H1 (cell line): ENCODE data around the gene PACS1. TPM values are rescaled to one million over a fixed set of nuclear protein-coding genes. Genes with fewer than 3 reads are reported as not detected.

Experiments used
- ASH2L ChIP-seq: fragments of 200-600, 300-600 bp; sonication (generic); IDR thresholded peaks from one replicate; pipeline ENCODE4 v1.7.1; 2017; ENCODE audit warnings: low read length
- CBX8 ChIP-seq: fragments of 300-800, 300-1000 bp; sonication (generic); IDR thresholded peaks from 2 replicates; pipeline ENCODE4 v1.7.1; 2016; ENCODE audit warnings: low read depth, low read length, borderline replicate concordance
- KDM4A ChIP-seq: IDR thresholded peaks from one replicate; pipeline ENCODE4 v1.7.1; 2012; ENCODE audit warnings: low read depth, mild to moderate bottlenecking, moderate library complexity, low read length, inconsistent platforms; ENCODE audit not compliant: severe bottlenecking
- SIRT6 ChIP-seq: IDR thresholded peaks from one replicate; pipeline ENCODE4 v1.7.1; 2012; ENCODE audit warnings: low read length, inconsistent platforms
- polyA plus RNA-seq, 7 experiments: library from polyadenylated mRNA; depleted of rRNA in 3 of 7; stranded (reverse) in 5 of 7; unstranded in 2 of 7; fragments of >200 nt in 5 of 7; fragments of 200-250 nt in 2 of 7; gene quantifications; 1 replicate in 5 of 7; 2 replicates in 1 of 7; 4 replicates in 1 of 7; pipeline versions ENCODE4 v1.2.1 to v1.2.3, GENCODE V29; 2011 to 2013; ENCODE audit warnings: missing spikeins in 2 of 7, mixed read lengths in 2 of 7
- total RNA-seq: library from RNA; stranded (reverse); fragmentation: NEBNext Ultra II Directional; extraction: Animal tissue kit (Norgen Biotek cat#: 25700); gene quantifications from 2 replicates; pipeline ENCODE4 v1.2.1, GENCODE V29; 2021
- TF ChIP-seq, protein P1 (sequence below), 3 experiments: IDR thresholded peaks; 1 replicate in 2 of 3; 2 replicates in 1 of 3; pipeline versions ENCODE4 v1.5.1 to v1.6.1; 2011; ENCODE audit warnings: low read length in 3 of 3, mild to moderate bottlenecking in 3 of 3, inconsistent platforms in 2 of 3, low read depth in 1 of 3, moderate library complexity in 1 of 3; ENCODE audit not compliant: insufficient read depth in 1 of 3; ENCODE audit errors: control extremely low read depth in 1 of 3

Gene PACS1
- total and polyA plus RNA-seq, 2 of the 8 experiments (the other 6 are each of a cell fraction or from before 2014, with no cell fraction given), result 11.5 to 36.0 TPM

DNA sequence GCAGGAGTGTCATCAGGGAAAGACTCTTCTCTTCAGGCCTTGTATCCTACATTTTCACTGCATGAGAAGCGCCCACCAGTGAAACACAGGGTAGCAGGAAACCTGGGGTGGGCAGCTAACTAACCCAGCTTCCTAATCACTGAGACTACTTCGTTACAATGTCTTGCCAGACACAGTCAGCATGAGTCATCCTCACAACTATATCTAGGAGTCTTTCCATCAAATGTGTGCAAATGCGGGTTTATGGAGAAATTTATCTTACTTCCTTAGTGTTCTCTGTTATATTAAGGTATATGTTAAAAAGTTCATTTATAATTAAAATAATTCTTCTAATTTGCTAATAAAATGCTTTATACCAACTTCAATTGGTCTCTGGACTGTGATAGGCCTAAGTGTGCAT lies 118.5 kb downstream of the PACS1 start (continued):
- TF ChIP-seq, protein P1, sequence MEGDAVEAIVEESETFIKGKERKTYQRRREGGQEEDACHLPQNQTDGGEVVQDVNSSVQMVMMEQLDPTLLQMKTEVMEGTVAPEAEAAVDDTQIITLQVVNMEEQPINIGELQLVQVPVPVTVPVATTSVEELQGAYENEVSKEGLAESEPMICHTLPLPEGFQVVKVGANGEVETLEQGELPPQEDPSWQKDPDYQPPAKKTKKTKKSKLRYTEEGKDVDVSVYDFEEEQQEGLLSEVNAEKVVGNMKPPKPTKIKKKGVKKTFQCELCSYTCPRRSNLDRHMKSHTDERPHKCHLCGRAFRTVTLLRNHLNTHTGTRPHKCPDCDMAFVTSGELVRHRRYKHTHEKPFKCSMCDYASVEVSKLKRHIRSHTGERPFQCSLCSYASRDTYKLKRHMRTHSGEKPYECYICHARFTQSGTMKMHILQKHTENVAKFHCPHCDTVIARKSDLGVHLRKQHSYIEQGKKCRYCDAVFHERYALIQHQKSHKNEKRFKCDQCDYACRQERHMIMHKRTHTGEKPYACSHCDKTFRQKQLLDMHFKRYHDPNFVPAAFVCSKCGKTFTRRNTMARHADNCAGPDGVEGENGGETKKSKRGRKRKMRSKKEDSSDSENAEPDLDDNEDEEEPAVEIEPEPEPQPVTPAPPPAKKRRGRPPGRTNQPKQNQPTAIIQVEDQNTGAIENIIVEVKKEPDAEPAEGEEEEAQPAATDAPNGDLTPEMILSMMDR (IDR thresholded peaks at IDR 0.05; ENCODE audit: control extremely low read depth in 1 of 3, insufficient read depth in 1 of 3, low read depth in 1 of 3, low read length in 3 of 3), result no peak
- no peak for TF ChIP-seq KDM4A
- TF ChIP-seq SIRT6, result no peak
- no peak for TF ChIP-seq CBX8
- TF ChIP-seq ASH2L, result no peak
